Endothelial cell of umbilical vein (primary cell): ENCODE measurements around the gene WBP2NL. TPM values are rescaled to one million over a fixed set of nuclear protein-coding genes. Genes with fewer than 3 reads are reported as not detected.

Experiments used
- BruUV-seq: library from RNA; stranded (reverse); fragments of 400-500 nt; replicated peaks from 2 replicates; lab custom pipeline; 2021; lab: Mats Ljungman, UMichigan
- CTCF ChIA-PET: fragments of 300-600, 350-600 bp; sonication (Branson Sonifier 250); formaldehyde crosslinking; loops from one replicate; lab custom pipeline; 2021; ENCODE audit warnings: antibody characterized with exemption, inconsistent platforms; lab: Charles Lee
- POLR2A ChIA-PET: fragments of 300-600, 350-600 bp; sonication (Branson Sonifier 250); formaldehyde crosslinking; loops from one replicate; lab custom pipeline; 2021; ENCODE audit warnings: antibody characterized with exemption, inconsistent platforms; lab: Charles Lee
- DNase-seq: peaks from one replicate; pipeline ENCODE4 v3.0.0-alpha.2; 2011; ENCODE audit warnings: low read depth, low spot score
- FAIRE-seq: peaks from 2 replicates; lab custom pipeline; 2011; peaks lifted over from hg19 to GRCh38; lab: Jason Lieb, UNC
- H2AFZ ChIP-seq: 2 replicates; pipeline ENCODE4 v1.6.0; 2012; ENCODE audit warnings: low read depth, low read length, control low read depth, inconsistent platforms
- H3K27ac ChIP-seq: 2 replicates; pipeline ENCODE4 v1.5.1; 2011; ENCODE audit warnings: low read depth, mild to moderate bottlenecking, control low read depth, low read length, moderate library complexity; ENCODE audit not compliant: insufficient read depth
- H3K27me3 ChIP-seq, 2 experiments: 2 replicates each; pipeline versions ENCODE4 v1.6.0 to v1.6.1; 2011; ENCODE audit warnings: low read length in 2 of 2, mixed read lengths in 1 of 2; ENCODE audit not compliant: control insufficient read depth in 2 of 2, insufficient read depth in 2 of 2
- H3K36me3 ChIP-seq, 2 experiments: 2 replicates in 1 of 2; 3 replicates in 1 of 2; pipeline ENCODE4 v1.5.1; 2011; ENCODE audit warnings: low read length in 2 of 2, mild to moderate bottlenecking in 1 of 2, moderate library complexity in 1 of 2; ENCODE audit not compliant: control insufficient read depth in 2 of 2, insufficient read depth in 2 of 2; ENCODE audit errors: extremely low read depth in 1 of 2
- H3K4me1 ChIP-seq: 3 replicates; pipeline ENCODE4 v1.5.1; 2011; ENCODE audit warnings: mild to moderate bottlenecking, low read length; ENCODE audit not compliant: control insufficient read depth, insufficient read depth; ENCODE audit errors: extremely low read depth
- H3K4me2 ChIP-seq: 2 replicates; pipeline ENCODE4 v1.6.1; 2011; ENCODE audit warnings: low read length, control low read depth, mixed read lengths; ENCODE audit not compliant: insufficient read depth
- H3K4me3 ChIP-seq, 3 experiments: fragments of 200-600 bp in 1 of 3; sonication (generic), shearing (Covaris generic) in 1 of 3; replicated peaks in 1 of 3; 2 replicates each; pipeline ENCODE4 v1.5.1; 2011 to 2016; ENCODE audit warnings: control low read depth in 3 of 3, low read length in 3 of 3, mild to moderate bottlenecking in 2 of 3, inconsistent platforms in 1 of 3, low read depth in 1 of 3, moderate library complexity in 1 of 3; ENCODE audit not compliant: insufficient read depth in 1 of 3
- H3K79me2 ChIP-seq: 2 replicates; pipeline ENCODE4 v1.6.0; 2012; ENCODE audit warnings: low read length, inconsistent platforms; ENCODE audit not compliant: control insufficient read depth, insufficient read depth
- H3K9ac ChIP-seq: replicated peaks from 2 replicates; pipeline ENCODE3; 2011; ENCODE audit warnings: low read length, control low read depth; ENCODE audit not compliant: insufficient read depth; ENCODE audit errors: extremely low read depth
- H3K9me1 ChIP-seq: replicated peaks from 3 replicates; pipeline ENCODE4 v1.6.0; 2011; ENCODE audit warnings: mild to moderate bottlenecking, low read length; ENCODE audit not compliant: control insufficient read depth, insufficient read depth; ENCODE audit errors: extremely low read depth
- H3K9me3 ChIP-seq: replicated peaks from 2 replicates; pipeline ENCODE4 v1.5.1; 2012; ENCODE audit warnings: low read length, inconsistent platforms; ENCODE audit not compliant: control insufficient read depth, insufficient read depth
- H4K20me1 ChIP-seq: replicated peaks from 2 replicates; pipeline ENCODE3; 2011; ENCODE audit warnings: mild to moderate bottlenecking, low read length; ENCODE audit not compliant: control insufficient read depth, insufficient read depth; ENCODE audit errors: extremely low read depth
- CTCF ChIP-seq, 2 donors: IDR thresholded peaks; 1 replicate in 1 of 2; 2 replicates in 1 of 2; pipeline ENCODE4 v1.5.1; 2011; ENCODE audit warnings: low read length in 2 of 2, mild to moderate bottlenecking in 2 of 2, moderate library complexity in 2 of 2, control low read depth in 1 of 2, inconsistent platforms in 1 of 2, low read depth in 1 of 2; ENCODE audit not compliant: insufficient read depth in 1 of 2; ENCODE audit errors: extremely low read depth in 1 of 2
- EZH2 ChIP-seq: IDR thresholded peaks from 2 replicates; pipeline ENCODE4 v1.6.1; 2012; ENCODE audit warnings: borderline replicate concordance, low read depth, mild to moderate bottlenecking, moderate library complexity, low read length, inconsistent platforms; ENCODE audit not compliant: severe bottlenecking
- FOS ChIP-seq: IDR thresholded peaks from 2 replicates; pipeline ENCODE4 v1.6.1; 2011; ENCODE audit warnings: mild to moderate bottlenecking, low read length, moderate library complexity, borderline replicate concordance; ENCODE audit not compliant: insufficient read depth
- GATA2 ChIP-seq: IDR thresholded peaks from 2 replicates; pipeline ENCODE4 v1.7.0; 2011; ENCODE audit warnings: low read depth, mild to moderate bottlenecking, moderate library complexity, mixed read lengths, low read length; ENCODE audit not compliant: insufficient read length, insufficient read depth
- JUN ChIP-seq: IDR thresholded peaks from 2 replicates; pipeline ENCODE4 v1.6.1; 2011; ENCODE audit warnings: borderline replicate concordance, low read depth; ENCODE audit not compliant: insufficient read length, insufficient read depth
- MAX ChIP-seq: IDR thresholded peaks from 2 replicates; pipeline ENCODE4 v1.6.1; 2011; ENCODE audit not compliant: insufficient read depth, insufficient read length
- MYC ChIP-seq: IDR thresholded peaks from one replicate; pipeline ENCODE4 v1.6.1; 2011; ENCODE audit warnings: mild to moderate bottlenecking, low read depth, low read length
- POLR2A ChIP-seq: IDR thresholded peaks from 2 replicates; pipeline ENCODE4 v1.6.1; 2012; ENCODE audit warnings: low read depth, mild to moderate bottlenecking, control low read depth, low read length
- POLR2AphosphoS5 ChIP-seq: IDR thresholded peaks from 2 replicates; pipeline ENCODE4 v1.6.1; 2012; ENCODE audit warnings: low read depth, mild to moderate bottlenecking, control low read depth, low read length, moderate library complexity; ENCODE audit not compliant: insufficient read depth
- dilution Hi-C: fragments of 300-500 bp; cut with MboI; formaldehyde crosslinking; loops from one replicate; pipeline ENCODE4 v1.15.0; 2019; ENCODE audit warnings: low sequenced_read_pairs; ENCODE audit not compliant: extremely low pct_ligation_motif_present
- intact Hi-C: fragments of 100-400 bp; cut with micrococcal nuclease; formaldehyde crosslinking; loops from one replicate; pipeline ENCODE4 v1.10.0; 2022
- polyA plus RNA-seq, 4 experiments: library from polyadenylated mRNA; depleted of rRNA in 3 of 4; stranded (reverse) in 3 of 4; unstranded in 1 of 4; fragments of >200 nt; gene quantifications; 2 replicates each; pipeline versions ENCODE4 v1.2.1 to v1.2.3, GENCODE V29; 2011 to 2012; ENCODE audit warnings: missing spikeins in 1 of 4
- total RNA-seq: library from RNA; stranded (reverse); gene quantifications from 2 replicates; pipeline ENCODE4 v1.2.3, GENCODE V29; 2021

Gene WBP2NL
- total and polyA plus RNA-seq, 2 donors (not counting 3 experiments of a cell fraction or from before 2014, with no cell fraction given): 0.08 to 0.27 TPM

GRCh38 chr22:42025421-42025820, 26.8 kb downstream of the WBP2NL start:
- no peak for DNase-seq
- no peaks in the 10 kb centered on the region for H3K9me1 ChIP-seq
- CTCF ChIA-PET: interaction anchor here (0.5 to 0.9 kb wide), 4 partner anchors 8 to 461 kb away, joined by 3 to 5 read pairs (median 4); no protein-coding TSS in a partner anchor
- no peak overlapping the region for H2AFZ ChIP-seq
- BruUV-seq: no TSS peak
- H3K79me2 ChIP-seq: no peaks in the 10 kb centered on the region
- intact Hi-C loops: no loop called here
- no peak overlapping the region for H3K4me3 ChIP-seq
- POLR2A ChIA-PET: no interaction called here
- no peaks in the 10 kb centered on the region for H3K9me3 ChIP-seq
- no peak overlapping the region for H3K27ac ChIP-seq
- FAIRE-seq: no peak
- no peaks in the 10 kb centered on the region for H4K20me1 ChIP-seq
- no peak for TF ChIP-seq POLR2A
- TF ChIP-seq POLR2AphosphoS5: no peak
- no peak for TF ChIP-seq MAX
- TF ChIP-seq GATA2: no peak
- no peak for TF ChIP-seq JUN
- TF ChIP-seq EZH2: no peak
- no peak for TF ChIP-seq CTCF (IDR thresholded peaks at IDR 0.05; ENCODE audit: extremely low read depth in 1 of 2, insufficient read depth in 1 of 2, low read depth in 1 of 2, low read length in 2 of 2)
- TF ChIP-seq MYC: no peak
- no peak for TF ChIP-seq FOS
- peaks cover 3 to 8% of the 10 kb centered on the region in 2 experiments for H3K27me3 ChIP-seq
- no peaks in the 10 kb centered on the region for H3K36me3 ChIP-seq
- H3K4me1 ChIP-seq: no peaks in the 10 kb centered on the region
- no peak overlapping the region for H3K4me2 ChIP-seq
- no peak overlapping the region for H3K9ac ChIP-seq
- dilution Hi-C loops: no loop called here
